HG02884 (cell line): ENCODE results near the gene DHTKD1.
"Not testable (repeated sequence)": the region's sequence is repeated elsewhere in the genome, so short reads cannot be mapped to it uniquely, and the experiment has no call there.

Experiments used
- ATAC-seq: cut with Tn5 transposase; IDR thresholded peaks from one replicate; pipeline ENCODE4 v1.9.1; 2021; ENCODE audit warnings: mild to moderate bottlenecking, moderate library complexity; ENCODE audit not compliant: unreplicated experiment

The DHTKD1 gene

GRCh38 chr10:12135631-12136030 is 66.9 kb downstream of the DHTKD1 start:
- ATAC-seq: no peak

- ATAC-seq: no peak
Measured at GRCh38 chr10:12140038-12140437, 71.3 kb downstream of the DHTKD1 start.

- ATAC-seq: no peak
Measured at GRCh38 chr10:12144538-12144937, 75.8 kb downstream of the DHTKD1 start.

- ATAC-seq: no peak
Measured at GRCh38 chr10:12150163-12150562, 81.4 kb downstream of the DHTKD1 start.

GRCh38 chr10:12154516-12154915 is 85.8 kb downstream of the DHTKD1 start:
- no peak for ATAC-seq

- ATAC-seq: no peak
Measured at GRCh38 chr10:12156367-12157123, 87.8 kb downstream of the DHTKD1 start.

GRCh38 chr10:12158111-12158510 is 89.4 kb downstream of the DHTKD1 start:
- ATAC-seq: no peak

- no peak for ATAC-seq
Measured at GRCh38 chr10:12160664-12161063, 91.9 kb downstream of the DHTKD1 start.

- no peak for ATAC-seq
Measured at GRCh38 chr10:12162927-12163326, 94.2 kb downstream of the DHTKD1 start.

GRCh38 chr10:12164085-12164484 is 95.3 kb downstream of the DHTKD1 start:
- ATAC-seq: no peak

- no peak for ATAC-seq
Measured at GRCh38 chr10:12165036-12165435, 96.3 kb downstream of the DHTKD1 start.

GRCh38 chr10:12165999-12166775 is 97.4 kb downstream of the DHTKD1 start:
- ATAC-seq: no peak

GRCh38 chr10:12171512-12171911 is 102.8 kb downstream of the DHTKD1 start:
- ATAC-seq: not testable (repeated sequence)
